OCI-LY7 (cell line): ENCODE measurements around the gene RAB3B.

Source experiments
- EZH2phosphoT487 ChIP-seq: fragments of 200-600 bp; sonication (generic); IDR thresholded peaks from 2 replicates; pipeline ENCODE4 v1.6.1; 2018; ENCODE audit warnings: low read depth, borderline replicate concordance, mild to moderate bottlenecking, mixed run types, antibody characterized with exemption, low read length, moderate library complexity, mixed read lengths
- TF ChIP-seq, protein P1 (sequence below): fragments of 200-600 bp; sonication (generic); conservative IDR thresholded peaks from 2 replicates; pipeline ENCODE4 v1.5.1; 2014; ENCODE audit warnings: mild to moderate bottlenecking, antibody characterized with exemption, low read length, moderate library complexity, mixed read lengths

DNA sequence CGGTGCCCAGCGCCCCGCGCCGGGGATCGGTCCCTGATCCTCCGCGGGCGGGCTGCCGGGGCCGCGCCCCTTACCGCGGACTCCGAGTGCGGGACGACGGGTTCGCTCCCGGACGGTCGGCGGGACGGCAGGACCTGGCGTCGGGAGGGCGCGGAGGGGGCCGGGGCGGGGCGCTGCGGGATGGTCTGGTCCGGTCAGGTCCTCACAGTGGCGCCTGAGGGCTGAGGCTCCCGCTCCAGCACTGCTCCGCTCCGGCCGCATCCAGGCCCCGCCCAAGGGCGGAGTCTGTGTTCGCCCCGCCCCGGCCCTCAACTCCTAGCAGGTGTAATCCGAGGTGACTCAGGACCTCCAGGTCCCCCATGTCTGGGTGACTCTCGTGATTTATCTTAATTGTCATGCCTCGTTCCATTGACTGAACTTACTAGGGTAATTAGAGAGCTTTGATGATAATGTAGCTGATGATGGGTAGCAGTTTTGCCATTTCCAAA is at the start of gene RAB3B:
- no peak for TF ChIP-seq EZH2phosphoT487
- TF ChIP-seq, protein P1, sequence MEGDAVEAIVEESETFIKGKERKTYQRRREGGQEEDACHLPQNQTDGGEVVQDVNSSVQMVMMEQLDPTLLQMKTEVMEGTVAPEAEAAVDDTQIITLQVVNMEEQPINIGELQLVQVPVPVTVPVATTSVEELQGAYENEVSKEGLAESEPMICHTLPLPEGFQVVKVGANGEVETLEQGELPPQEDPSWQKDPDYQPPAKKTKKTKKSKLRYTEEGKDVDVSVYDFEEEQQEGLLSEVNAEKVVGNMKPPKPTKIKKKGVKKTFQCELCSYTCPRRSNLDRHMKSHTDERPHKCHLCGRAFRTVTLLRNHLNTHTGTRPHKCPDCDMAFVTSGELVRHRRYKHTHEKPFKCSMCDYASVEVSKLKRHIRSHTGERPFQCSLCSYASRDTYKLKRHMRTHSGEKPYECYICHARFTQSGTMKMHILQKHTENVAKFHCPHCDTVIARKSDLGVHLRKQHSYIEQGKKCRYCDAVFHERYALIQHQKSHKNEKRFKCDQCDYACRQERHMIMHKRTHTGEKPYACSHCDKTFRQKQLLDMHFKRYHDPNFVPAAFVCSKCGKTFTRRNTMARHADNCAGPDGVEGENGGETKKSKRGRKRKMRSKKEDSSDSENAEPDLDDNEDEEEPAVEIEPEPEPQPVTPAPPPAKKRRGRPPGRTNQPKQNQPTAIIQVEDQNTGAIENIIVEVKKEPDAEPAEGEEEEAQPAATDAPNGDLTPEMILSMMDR = no peak
